HG03432 (cell line): ENCODE data around the gene SMOC1.

Experiments
- ATAC-seq: cut with Tn5 transposase; IDR thresholded peaks from one replicate; pipeline ENCODE4 v1.9.1; 2021; ENCODE audit warnings: mild to moderate bottlenecking, moderate library complexity; ENCODE audit not compliant: unreplicated experiment

SMOC1 gene

DNA sequence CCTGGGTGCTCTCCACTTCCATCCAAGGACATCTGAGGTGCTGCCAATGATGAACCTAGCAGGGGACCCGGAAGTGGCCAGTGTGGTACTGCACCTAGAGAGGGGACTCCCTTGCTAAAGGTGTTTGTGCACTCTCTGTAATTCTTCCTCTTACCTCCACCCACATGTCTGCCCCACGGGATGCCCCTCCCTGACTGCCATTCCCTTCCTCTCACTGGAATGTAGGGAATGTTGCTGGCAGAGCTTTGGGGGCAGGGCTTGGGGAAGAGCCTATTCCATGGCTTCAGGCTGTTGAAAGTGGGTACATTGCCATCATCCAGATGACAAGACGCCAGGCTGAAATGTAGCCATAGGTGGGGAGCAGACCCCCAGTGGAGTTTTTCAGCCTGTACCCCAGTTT, 153.2 kb downstream of the SMOC1 start:
- no peak for ATAC-seq

DNA sequence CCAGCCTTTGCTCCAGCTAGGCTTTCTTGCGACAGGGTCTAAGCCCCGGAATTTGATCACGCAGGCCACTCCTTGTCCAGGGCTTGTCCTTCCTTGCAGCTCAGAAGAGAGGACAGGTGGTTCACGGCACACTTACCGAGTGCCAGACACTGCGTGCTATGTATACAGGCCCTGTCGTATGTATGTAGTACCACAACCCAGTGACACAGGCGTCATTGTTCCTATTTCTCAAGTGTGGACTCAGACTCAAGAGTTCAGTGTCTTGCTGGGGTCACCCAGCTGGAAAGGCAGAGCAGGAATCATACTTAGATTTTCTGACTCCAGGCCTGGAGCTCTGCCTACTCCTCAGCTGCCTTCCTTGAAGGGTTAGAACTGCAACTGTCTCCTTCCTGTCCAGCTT, 153.9 kb downstream of the SMOC1 start:
- ATAC-seq, result no peak

DNA sequence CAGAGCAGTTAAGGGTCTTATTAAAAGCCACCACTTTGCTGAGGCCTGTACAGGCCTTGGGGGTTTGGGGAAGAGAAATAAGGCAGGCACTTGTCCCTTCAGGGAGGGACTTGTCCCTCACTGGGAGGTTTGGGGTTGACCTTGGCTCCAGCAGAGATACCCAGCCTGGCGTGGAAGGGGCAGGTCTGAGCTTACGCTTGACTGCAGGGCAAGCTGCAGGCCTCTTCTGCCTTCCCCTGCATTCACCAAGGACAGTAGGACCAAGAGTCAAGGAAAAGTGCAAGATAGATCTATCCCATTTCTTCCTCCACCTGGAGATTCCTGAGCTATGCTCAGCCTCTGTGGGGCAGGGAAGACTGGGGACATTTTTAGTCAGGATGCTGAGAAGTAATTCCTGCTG, 154.3 kb downstream of the SMOC1 start:
- ATAC-seq, result no peak

DNA sequence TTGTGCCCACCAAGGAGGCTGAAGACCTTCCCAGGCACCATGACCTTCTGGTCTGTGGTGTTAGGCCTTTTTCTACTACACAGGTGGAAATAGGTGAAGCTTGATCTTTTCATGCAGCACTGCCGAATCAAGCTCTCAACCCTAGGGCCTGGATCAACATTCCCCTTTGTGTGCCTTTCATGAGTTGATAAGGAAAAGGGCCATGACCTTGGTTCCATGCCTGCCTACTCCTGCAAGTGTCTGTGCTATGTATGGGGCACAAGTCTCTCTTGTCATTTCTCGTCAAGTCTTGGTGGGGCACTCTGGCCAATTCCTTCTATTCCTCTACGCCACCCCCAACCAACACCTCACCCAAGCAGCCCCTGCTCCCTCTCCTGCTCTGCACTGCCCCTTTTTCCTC, 155.0 kb downstream of the SMOC1 start:
- no peak for ATAC-seq

DNA sequence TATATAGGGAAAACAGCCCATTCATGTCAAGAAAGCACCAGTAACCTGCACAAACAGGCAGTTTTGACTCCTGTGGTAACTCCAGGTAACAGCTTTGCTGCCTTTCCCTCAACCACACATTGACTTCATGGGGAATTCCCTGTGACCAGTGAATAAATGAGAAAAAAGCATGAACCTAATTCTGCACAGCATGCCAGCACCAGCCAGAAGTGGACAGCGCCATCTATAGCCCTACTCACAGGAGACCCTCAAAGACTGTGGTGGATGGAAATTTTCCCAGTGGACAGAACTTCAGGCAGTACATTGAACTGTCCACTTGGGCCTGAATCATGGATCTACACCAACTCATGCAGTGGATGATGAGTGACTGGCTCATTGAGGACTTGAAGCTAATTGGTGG, 157.4 kb downstream of the SMOC1 start:
- no peak for ATAC-seq

DNA sequence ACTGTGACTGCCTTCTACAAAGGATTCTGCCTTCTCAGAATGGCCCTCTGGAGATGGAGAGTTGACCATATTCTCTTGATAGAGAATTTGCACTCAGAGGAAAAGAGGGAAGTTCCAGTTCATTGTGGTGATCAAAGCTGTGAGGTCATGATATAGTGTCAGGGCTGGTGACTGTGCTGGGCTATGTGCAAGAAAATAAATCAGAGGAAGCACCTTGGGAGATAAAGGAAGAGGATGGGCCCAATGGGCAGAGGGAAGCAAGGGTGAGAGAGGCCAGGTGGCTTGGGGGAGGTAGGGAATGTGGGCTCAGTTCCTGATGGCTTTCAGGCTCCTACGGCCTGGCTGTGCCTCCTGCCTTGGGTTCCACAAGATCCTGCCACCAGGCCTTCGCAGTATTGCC, 163.8 kb downstream of the SMOC1 start:
- ATAC-seq, result no peak

DNA sequence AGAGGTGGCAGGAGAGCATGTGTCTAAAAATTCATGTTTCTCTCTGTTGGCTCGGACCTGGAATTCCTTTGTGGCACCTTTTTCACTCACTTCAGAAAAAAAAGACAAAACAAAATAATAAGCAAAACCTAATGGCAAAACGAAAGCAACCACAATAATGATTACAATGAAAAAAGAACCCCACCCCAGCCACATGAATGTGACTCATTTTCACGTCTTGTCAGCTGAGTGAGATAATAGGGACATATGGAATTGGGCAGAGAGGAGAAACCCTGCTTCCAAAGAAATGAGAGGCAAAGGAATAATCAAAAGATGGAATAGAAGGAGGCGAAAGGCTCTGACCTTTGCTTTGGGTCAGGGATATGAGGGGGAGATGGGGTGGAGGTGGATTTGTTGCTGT, 166.1 kb downstream of the SMOC1 start:
- no peak for ATAC-seq

DNA sequence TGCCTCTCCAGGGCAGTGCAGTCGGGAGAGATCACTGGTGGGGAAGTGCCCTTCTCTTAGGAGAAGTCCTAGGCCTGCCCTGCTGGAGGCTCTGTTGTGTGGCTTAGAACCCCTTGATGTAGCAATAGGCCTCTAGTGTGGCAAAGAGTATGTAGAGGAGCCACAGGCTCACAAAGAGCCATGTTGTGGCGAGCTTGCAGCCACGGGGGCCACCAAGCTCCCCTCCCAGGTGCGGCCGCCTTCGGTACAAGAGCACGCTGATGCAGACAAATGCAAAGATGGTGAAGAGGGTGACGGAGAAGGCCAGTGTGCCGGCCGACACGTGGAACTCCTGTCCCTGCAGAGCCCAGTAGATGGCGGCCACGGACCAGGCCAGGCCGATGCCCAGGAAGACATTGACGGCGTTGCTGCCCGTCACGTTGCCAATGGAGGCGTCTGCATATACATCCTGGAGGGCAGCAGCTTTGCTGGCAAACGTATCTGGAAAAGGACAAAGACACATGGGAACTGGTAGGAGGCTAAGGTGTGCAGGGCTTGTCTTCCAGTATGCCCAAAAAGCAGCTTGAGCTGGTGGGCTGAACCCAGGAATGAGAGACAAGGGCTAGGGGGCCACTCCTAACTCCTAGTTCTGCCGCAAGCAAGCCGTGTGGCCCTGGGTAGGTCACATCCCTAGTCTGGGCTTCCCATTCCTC, 166.8 kb downstream of the SMOC1 start:
- no peak for ATAC-seq

DNA sequence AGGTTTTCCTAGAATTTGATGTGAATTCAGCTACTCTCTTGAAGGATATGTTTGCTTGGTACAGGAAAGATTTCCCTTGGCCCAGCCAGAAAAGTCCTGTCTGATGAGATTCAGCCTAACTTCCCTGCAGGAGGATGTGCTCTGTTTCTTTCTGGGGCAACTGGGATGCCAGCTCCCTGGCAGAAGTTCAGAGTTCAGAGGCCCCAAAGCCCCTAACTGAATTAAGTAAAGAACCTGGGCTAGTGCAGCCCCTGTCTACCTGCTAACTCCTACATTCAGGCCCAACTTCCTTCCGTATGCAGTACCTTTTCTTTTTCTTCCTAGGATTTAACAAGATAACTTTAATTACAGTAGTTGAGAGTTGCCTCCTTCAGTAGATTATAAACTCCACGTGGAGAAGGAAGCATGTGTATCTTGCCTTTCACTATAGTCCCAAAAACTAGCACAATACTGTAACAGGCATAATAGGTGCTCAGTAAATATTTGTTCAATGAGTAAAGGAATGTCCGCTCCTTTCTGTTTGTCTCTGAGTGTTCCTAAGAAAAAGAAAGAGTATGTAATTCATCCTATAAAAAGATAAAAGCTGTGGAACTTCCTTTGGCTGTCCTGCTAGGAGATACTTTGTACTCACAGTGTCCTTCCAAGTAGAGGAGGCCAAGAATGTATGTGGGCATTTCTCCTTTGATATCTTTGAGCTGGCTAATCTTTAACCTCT, 168.5 kb downstream of the SMOC1 start:
- ATAC-seq, result no peak

DNA sequence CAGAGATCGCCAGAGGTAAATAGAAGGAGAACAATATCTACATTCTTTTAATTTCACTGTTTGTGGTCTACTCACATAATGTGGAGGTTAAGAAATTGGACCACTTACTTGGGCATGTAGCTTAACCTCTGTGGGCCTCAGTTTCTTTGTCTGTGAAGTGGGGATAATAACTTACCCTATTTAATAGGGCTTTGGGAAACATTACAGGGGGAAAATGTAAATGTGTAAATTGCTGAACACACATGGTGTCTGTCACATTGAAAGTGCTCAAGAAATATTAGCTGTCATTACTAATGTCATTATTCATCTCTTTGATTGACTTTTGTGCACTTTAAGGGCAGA, 169.1 kb downstream of the SMOC1 start:
- ATAC-seq, result no peak

DNA sequence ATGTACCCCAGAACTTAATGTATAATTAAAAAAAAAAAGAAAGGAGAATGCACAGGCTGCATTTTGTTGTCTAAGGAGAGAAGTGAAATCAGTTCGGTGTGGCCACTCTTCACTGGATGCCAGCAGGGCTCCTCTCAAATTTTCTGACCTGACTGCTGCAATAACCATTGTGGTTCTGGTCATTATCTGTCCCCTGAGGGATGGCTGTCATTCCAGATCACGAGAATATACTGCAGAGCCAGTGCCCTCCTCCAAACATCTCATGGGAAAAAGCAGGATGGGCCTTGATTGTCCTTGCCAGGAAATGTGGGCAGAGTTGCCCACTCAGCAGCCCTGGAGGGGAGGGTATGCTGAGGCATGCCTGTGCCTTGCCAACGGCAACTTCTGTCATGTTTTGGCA, 170.4 kb downstream of the SMOC1 start:
- no peak for ATAC-seq

DNA sequence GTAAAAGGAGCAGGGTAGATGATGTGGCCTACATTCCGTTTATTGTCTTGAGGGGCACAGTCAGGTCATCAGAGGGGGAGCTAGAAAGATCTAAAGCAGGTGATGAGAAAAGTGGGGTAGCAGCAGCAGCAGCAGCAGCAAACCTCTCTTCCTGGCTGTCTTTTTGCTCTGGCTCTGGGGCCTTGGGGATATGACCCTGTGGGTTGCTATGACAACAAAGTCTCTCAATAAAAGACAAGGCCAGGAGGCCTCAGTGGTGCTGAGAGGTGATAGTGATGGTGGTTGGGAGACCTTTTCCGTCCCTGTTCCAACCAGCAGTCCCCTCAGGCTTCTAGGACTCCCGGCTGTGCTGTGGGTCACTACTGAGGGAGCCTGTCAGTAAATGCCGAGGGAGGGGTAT, 170.9 kb downstream of the SMOC1 start:
- ATAC-seq, result no peak

DNA sequence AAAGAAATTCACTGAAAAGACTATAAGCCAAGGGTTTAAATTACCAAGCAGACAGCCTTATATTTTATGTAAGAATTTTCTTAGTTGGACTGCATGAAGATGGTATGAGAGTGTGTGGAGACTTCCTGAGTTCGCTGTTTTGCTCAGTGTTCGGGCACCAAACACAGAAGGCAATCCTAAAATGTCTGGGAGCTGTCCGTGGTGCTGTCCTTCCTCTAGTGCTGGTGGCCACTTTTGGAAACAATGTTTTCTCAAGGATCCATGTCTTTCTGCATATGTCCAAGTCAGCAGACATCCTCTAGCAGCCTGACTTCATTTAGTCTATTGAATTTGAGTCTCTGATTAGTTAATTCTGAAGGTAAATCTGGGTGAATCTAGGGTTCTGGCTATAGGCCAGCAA, 173.8 kb downstream of the SMOC1 start:
- no peak for ATAC-seq

DNA sequence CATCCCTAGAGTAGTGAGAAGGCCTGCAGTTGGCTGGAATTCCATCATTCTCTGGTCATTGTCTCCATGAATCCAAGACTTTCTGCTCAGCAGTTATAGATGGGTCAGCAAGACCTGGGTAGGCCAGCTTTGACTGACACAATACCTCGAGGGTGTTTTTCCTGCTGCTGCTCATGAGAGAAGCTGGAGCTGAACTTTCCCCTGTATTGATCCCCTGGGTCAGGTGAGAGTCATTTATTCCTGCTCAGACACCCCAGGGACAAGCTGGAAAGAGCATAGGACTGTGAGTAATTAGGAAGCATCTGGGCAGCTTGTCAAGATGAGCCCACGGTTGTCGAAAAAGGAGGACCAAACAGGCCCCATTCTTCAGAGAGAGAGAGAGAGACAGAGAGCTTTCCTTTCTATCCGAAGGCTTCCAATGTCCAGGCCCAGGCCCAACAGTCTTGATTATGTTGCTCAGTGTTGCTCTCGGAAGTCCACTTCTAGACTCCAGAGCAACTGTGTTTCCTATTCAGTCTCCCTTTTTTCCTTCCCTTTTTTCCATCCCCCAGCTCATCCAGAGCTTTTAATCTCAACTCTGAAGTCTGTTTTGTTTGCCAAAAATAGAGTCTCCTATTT, 178.4 kb downstream of the SMOC1 start:
- no peak for ATAC-seq

DNA sequence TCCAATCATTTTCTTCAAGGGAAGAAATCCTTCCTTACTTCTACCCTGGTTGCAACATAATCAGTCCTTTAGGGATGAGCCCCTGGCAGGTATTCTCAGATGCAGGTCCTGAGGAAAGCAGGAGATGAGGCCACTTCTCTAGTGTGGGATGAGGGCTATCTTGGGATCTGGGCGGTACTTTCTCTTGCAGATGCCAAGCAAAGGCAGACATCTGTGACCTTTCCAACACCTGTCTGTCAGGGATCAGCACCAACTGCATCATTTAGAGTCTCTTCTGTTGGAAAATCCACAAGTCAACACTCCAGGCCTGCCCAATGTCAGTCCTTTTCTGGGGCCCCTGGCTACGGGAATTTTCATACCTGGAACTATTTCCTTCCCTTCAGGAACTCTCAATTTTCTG, 180.3 kb downstream of the SMOC1 start:
- ATAC-seq, result no peak

DNA sequence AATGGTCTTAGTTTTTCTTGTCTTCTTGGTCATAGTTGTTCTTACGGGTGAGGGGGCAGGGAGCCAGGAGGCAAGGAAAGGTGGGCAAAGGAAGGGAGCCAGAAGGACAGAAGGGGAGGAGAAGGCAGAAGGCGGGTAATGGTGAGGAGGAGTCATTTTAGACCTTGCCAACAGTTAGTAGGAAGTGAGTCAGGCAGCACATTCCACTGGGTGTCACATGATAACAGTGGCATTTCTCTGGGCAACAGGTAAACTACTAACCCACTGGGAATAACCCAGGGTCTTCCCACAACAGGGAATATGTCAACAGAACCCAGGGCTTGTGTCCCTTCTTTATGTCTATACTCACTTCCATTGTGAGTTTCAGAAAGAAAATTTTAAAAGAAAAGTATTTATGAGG, 181.9 kb downstream of the SMOC1 start:
- no peak for ATAC-seq

DNA sequence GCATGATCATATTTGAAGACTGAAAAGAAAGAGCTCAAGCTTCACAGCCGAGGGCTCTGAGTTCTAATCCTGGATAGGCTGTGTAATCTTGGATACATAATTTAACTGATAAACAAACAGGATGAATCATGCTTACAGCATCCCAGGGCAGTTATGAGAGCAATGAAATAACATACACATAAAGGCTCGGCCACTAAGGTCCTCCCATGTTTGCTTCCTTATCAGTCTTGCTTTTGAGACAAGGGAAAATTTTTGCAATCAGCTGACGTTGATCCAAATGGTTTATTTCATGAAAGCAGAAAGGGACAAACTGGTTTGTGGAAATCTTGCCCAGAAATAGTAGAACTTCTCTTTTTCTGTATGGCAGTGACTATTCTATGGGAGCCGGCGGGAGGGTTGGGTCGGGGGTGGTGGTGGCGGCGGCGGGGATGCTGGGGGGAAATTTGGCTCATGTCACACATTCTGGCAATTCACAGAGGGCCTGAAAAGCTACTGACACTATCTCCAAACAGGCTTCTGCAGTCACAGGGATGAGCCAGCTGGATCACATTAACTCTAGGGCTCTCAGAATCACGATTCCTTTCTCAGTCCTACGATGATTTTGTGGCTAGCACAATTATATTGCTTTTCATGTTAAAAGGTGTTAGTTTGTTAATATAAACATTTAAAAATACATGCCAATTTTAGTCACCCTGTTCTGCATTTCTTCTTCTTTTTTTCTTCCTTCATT, 185.1 kb downstream of the SMOC1 start:
- ATAC-seq, result no peak

DNA sequence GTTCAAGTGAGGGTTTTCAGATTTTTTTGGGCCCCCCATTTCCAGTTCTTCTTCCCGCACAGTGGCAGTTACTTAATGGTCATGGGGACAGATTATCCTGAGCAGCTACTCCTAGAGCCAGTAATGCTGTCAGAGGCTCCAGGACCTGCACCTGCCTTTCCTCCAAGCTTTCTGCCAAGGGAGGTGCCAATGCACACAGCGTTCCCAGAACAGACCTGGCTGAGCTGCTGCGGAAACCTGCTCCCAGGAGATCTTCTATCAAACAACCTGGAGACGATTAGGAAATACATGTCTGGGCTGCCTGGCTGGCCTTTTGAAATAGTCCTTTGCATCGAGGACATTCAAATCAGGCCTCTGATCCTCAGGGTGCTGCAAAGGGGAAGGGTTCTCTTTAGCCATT, 188.6 kb downstream of the SMOC1 start:
- ATAC-seq, result no peak

DNA sequence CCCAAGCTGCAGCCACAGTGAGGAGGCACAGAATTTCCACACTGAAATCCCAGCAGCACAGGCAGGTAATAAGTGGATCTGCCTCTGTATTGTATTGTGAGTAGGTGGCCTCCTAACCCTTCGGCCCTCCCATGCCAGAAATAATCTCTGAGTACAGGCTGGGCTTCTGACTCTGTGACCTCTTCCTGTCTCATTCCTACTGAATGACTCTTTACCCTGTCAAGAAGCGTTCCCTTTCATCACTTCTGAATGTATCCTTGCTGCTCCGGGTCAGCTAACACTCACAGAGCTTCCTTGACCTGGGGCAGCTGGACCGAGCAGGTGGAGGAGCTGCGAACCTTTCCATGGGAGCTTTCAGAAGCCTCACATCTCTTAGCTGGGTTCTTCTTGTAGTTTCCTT, 190.0 kb downstream of the SMOC1 start:
- ATAC-seq, result no peak

DNA sequence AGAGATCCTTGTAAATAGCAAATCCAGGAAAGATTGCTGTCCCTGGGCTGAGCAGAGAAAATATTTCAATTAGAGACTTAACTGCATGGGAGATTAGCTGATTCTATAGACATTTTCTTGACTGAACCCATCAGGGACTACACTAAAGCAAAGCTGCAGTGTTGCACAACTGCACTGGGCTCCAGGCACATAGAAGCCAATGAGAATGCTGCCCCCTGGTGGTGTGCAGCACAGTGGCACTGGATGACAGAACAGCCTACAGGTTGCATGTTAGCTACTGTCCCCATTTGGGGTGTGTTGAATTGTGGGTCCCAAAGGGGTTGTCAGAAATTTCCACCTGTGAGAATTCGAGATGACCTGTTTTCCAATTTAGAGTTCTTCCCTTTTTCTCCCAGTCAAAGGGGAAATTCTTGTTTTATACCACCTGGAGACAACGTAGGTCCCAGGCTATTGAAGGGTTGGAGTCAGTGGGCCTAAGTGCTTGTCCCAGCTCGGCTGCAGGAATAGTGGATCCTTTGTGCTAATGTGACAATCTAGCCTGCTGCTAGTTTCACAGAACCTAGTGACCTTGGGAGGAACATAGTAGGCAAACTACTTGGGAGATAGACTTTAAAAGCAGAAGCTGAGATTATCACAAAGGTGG, 194.8 kb downstream of the SMOC1 start:
- no peak for ATAC-seq

DNA sequence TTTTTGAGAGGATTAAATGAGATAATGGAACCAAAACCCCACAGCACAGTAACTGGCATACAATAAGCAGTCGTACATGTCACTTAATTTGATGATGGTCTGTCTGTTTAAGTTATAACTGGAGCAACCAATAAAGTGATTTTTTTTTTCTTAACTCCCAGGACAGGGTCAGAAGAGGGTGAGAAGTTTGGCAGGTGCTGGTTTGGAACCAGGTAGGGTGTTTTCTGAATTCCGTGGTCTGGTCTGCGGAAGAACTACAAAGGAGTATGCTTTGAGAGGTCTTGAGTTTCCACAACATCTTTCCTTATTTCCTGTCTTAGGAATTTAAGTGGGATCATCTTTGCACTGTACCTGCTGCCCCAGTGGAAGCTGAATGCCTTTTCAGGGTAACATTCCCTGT, 197.8 kb downstream of the SMOC1 start:
- no peak for ATAC-seq
